ENCODE data around the gene NOS1AP. TPM values are rescaled to one million over a fixed set of nuclear protein-coding genes. Genes with fewer than 3 reads are reported as not detected.

Gene NOS1AP
- total and polyA plus RNA-seq, 9 of the 15 experiments (the other 6 are each of a cell fraction or from before 2014, with no cell fraction given): 0.07 to 1.5 (median 0.22) TPM

GRCh38 chr1:162060314-162060713 is 9.2 kb upstream of the NOS1AP start:
- no peak for ATAC-seq
- Histone ChIP-seq H3K27ac (ENCODE audit: extremely low read depth, low read depth, low read length) (no peak overlapping the region), H4K20me1 (replicated peaks; ENCODE audit: control insufficient read depth, insufficient read depth, low read length) (no peaks in the 10 kb centered on the region), H2AFZ (ENCODE audit: low read depth, low read length) (no peak overlapping the region), H3K79me2 (ENCODE audit: control insufficient read depth, insufficient read depth, low read length) (no peaks in the 10 kb centered on the region), H3K9ac (ENCODE audit: insufficient read depth in 1 of 2, low read depth in 2 of 2, low read length in 2 of 2) (no peak overlapping the region), H3K9me1 (ENCODE audit: control insufficient read depth, insufficient read depth, low read length) (no peaks in the 10 kb centered on the region), H3K36me3 (ENCODE audit: control insufficient read depth, insufficient read depth, low read length) (no peaks in the 10 kb centered on the region), H3K27me3 (ENCODE audit: control insufficient read depth in 2 of 2, insufficient read depth in 2 of 2, low read length in 2 of 2) (peaks cover 0 to 7% of the 10 kb centered on the region in 2 experiments; a peak in 1 of 5 replicates), H3K4me2 (ENCODE audit: insufficient read depth, low read length) (no peak overlapping the region), H3K4me1 (replicated peaks in 1 of 2; ENCODE audit: control insufficient read depth in 2 of 2, insufficient read depth in 2 of 2, low read length in 2 of 2) (no peaks in the 10 kb centered on the region), H3K4me3 (no peak overlapping the region), H3K9me3 (replicated peaks; ENCODE audit: control insufficient read depth, insufficient read depth, low read depth, low read length) (no peaks in the 10 kb centered on the region)
- ChIA-PET POLR2A (interaction anchor here (0.6 kb wide), 1 partner anchor 212 kb away, joined by 3 read pairs; no protein-coding TSS in a partner anchor), CTCF (ENCODE audit: low intra/inter-chr PET ratio) (no interaction called here)
- no TSS peak for BruUV-seq (replicated peaks)
- intact Hi-C loops (cut with micrococcal nuclease) (no loop called here), in situ Hi-C loops (cut with MboI) (loop anchor here (5.0 kb wide), 1 partner anchor 212 kb away; no protein-coding TSS in a partner anchor)
- no peak for FAIRE-seq
- no peak for DNase-seq (ENCODE audit: extremely low read depth in 1 of 4, low spot score in 3 of 4)
- TF ChIP-seq MYBL2 (IDR thresholded peaks at IDR 0.05; ENCODE audit: low read depth) (no peak), MYBL2 (CRISPR knock-in tag; IDR thresholded peaks at IDR 0.05; ENCODE audit: borderline replicate concordance) (no peak)
- 5% methylated on average over 1 of the region's 1 CpG for WGBS (ENCODE audit: insufficient coverage, low coverage, missing lambda C conversion rate)

- 3% methylated on average over 4 of the region's 4 CpGs for WGBS (ENCODE audit: insufficient coverage, low coverage, missing lambda C conversion rate)
- no TSS peak for BruUV-seq (replicated peaks)
- no peak overlapping the region for H3K4me2 ChIP-seq (ENCODE audit: insufficient read depth, low read length)
- in situ Hi-C loops (cut with MboI) (loop anchor here (5.0 kb wide), 1 partner anchor 210 kb away; no protein-coding TSS in a partner anchor), intact Hi-C loops (cut with micrococcal nuclease) (no loop called here)
- CTCF ChIA-PET (ENCODE audit: low intra/inter-chr PET ratio): no interaction called here
- H3K9ac ChIP-seq (ENCODE audit: insufficient read depth in 1 of 2, low read depth in 2 of 2, low read length in 2 of 2): no peak overlapping the region
- no peaks in the 10 kb centered on the region for H3K36me3 ChIP-seq (ENCODE audit: control insufficient read depth, insufficient read depth, low read length)
- no peaks in the 10 kb centered on the region for H3K9me1 ChIP-seq (ENCODE audit: control insufficient read depth, insufficient read depth, low read length)
- no peak overlapping the region for H3K27ac ChIP-seq (ENCODE audit: extremely low read depth, low read depth, low read length)
- no peak overlapping the region for H2AFZ ChIP-seq (ENCODE audit: low read depth, low read length)
- no peak for ATAC-seq
- no peak for DNase-seq (ENCODE audit: extremely low read depth in 1 of 4, low spot score in 3 of 4)
- no peaks in the 10 kb centered on the region for H3K9me3 ChIP-seq (replicated peaks; ENCODE audit: control insufficient read depth, insufficient read depth, low read depth, low read length)
- peaks cover 0 to 7% of the 10 kb centered on the region in 2 experiments; a peak in 1 of 5 replicates for H3K27me3 ChIP-seq (ENCODE audit: control insufficient read depth in 2 of 2, insufficient read depth in 2 of 2, low read length in 2 of 2)
- H3K4me3 ChIP-seq: no peak overlapping the region
- POLR2A ChIA-PET: interaction anchor here (1.0 kb wide), 1 partner anchor 25 kb away, joined by 4 read pairs; no protein-coding TSS in a partner anchor
- H4K20me1 ChIP-seq (replicated peaks; ENCODE audit: control insufficient read depth, insufficient read depth, low read length): no peaks in the 10 kb centered on the region
- FAIRE-seq: no peak
- H3K79me2 ChIP-seq (ENCODE audit: control insufficient read depth, insufficient read depth, low read length): no peaks in the 10 kb centered on the region
- TF ChIP-seq ZFP91 (CRISPR knock-in tag; IDR thresholded peaks at IDR 0.05): no peak
- TF ChIP-seq FOSL1 (tag; conservative IDR thresholded peaks at IDR 0.05): no peak
- no peak for TF ChIP-seq NFXL1 (CRISPR knock-in tag; IDR thresholded peaks at IDR 0.05)
- no peak for TF ChIP-seq SAFB2 (IDR thresholded peaks at IDR 0.05; ENCODE audit: borderline replicate concordance, low read depth, low read length, severe bottlenecking)
- TF ChIP-seq, protein P1, sequence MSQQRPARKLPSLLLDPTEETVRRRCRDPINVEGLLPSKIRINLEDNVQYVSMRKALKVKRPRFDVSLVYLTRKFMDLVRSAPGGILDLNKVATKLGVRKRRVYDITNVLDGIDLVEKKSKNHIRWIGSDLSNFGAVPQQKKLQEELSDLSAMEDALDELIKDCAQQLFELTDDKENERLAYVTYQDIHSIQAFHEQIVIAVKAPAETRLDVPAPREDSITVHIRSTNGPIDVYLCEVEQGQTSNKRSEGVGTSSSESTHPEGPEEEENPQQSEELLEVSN (IDR thresholded peaks at IDR 0.05; ENCODE audit: borderline replicate concordance in 1 of 2, extremely low read depth in 1 of 2, insufficient read depth in 1 of 2, insufficient read length in 1 of 2, low read depth in 1 of 2, low read length in 1 of 2, poor library complexity in 1 of 2, severe bottlenecking in 1 of 2): no peak
- no peaks in the 10 kb centered on the region for H3K4me1 ChIP-seq (replicated peaks in 1 of 2; ENCODE audit: control insufficient read depth in 2 of 2, insufficient read depth in 2 of 2, low read length in 2 of 2)
Measured at GRCh38 chr1:162062542-162063015, 6.9 kb upstream of the NOS1AP start.
